ENCODE results near the gene GKN2. TPM values are rescaled to one million over a fixed set of nuclear protein-coding genes. Genes with fewer than 3 reads are reported as not detected.

The GKN2 gene
- total RNA-seq (2014; rRNA removed; shearing (Covaris generic)): 0.24 and 1.9 TPM in 2 replicates

GRCh38 chr2:68952887-68953521, at the start of gene GKN2:
TSS of gene GKN2 (minus strand) at chr2:68952893. CDS start at chr2:68952861, 32 bp downstream.
- no peak for DNase-seq (ENCODE audit: low spot score)

GRCh38 chr2:69001879-69002278, 49.2 kb upstream of the GKN2 start:
- no peak for DNase-seq (ENCODE audit: low spot score)

GRCh38 chr2:68997401-68997800, 44.7 kb upstream of the GKN2 start:
- DNase-seq (ENCODE audit: low spot score): no peak

GRCh38 chr2:68995916-68996315, 43.2 kb upstream of the GKN2 start:
- DNase-seq (ENCODE audit: low spot score): no peak

GRCh38 chr2:68994864-68995263, 42.2 kb upstream of the GKN2 start:
- DNase-seq (ENCODE audit: low spot score): peak; percentile 95

- DNase-seq (ENCODE audit: low spot score): no peak
Observed at GRCh38 chr2:68993660-68994059, 41.0 kb upstream of the GKN2 start.

- DNase-seq (ENCODE audit: low spot score): no peak
Observed at GRCh38 chr2:68992933-68993332, 40.2 kb upstream of the GKN2 start.

GRCh38 chr2:68992341-68992740, 39.6 kb upstream of the GKN2 start:
- no peak for DNase-seq (ENCODE audit: low spot score)

- DNase-seq (ENCODE audit: low spot score): no peak
Observed at GRCh38 chr2:68989035-68989434, 36.3 kb upstream of the GKN2 start.

GRCh38 chr2:68987021-68987503, 34.4 kb upstream of the GKN2 start:
- DNase-seq (ENCODE audit: low spot score): no peak

GRCh38 chr2:68980956-68981355, 28.3 kb upstream of the GKN2 start:
- DNase-seq (ENCODE audit: low spot score): peak; percentile 29

GRCh38 chr2:68978098-68978497, 25.4 kb upstream of the GKN2 start:
- no peak for DNase-seq (ENCODE audit: low spot score)

- DNase-seq (ENCODE audit: low spot score): no peak
Observed at GRCh38 chr2:68977453-68977852, 24.8 kb upstream of the GKN2 start.

GRCh38 chr2:68975844-68976243, 23.2 kb upstream of the GKN2 start:
- DNase-seq (ENCODE audit: low spot score): no peak

GRCh38 chr2:68974946-68975665, 22.4 kb upstream of the GKN2 start:
- no peak for DNase-seq (ENCODE audit: low spot score)

- no peak for DNase-seq (ENCODE audit: low spot score)
Observed at GRCh38 chr2:68974251-68974650, 21.6 kb upstream of the GKN2 start, which contains the start of gene GKN1. TSS of gene GKN1 (plus strand) at chr2:68974636. CDS start at chr2:68974678, 42 bp downstream.

- peak; percentile 98 for DNase-seq (ENCODE audit: low spot score)
Observed at GRCh38 chr2:68971591-68972231, 19.0 kb upstream of the GKN2 start.

- no peak for DNase-seq (ENCODE audit: low spot score)
Observed at GRCh38 chr2:68970566-68971265, 18.0 kb upstream of the GKN2 start.

- no peak for DNase-seq (ENCODE audit: low spot score)
Observed at GRCh38 chr2:68969736-68970490, 17.2 kb upstream of the GKN2 start.

GRCh38 chr2:68968221-68968620, 15.5 kb upstream of the GKN2 start:
- DNase-seq (ENCODE audit: low spot score): no peak

GRCh38 chr2:68964282-68964681, 11.6 kb upstream of the GKN2 start:
- DNase-seq (ENCODE audit: low spot score): no peak
